Measurements from ENCODE around the gene ADM5. TPM values are rescaled to one million over a fixed set of nuclear protein-coding genes. Genes with fewer than 3 reads are reported as not detected.

Gene ADM5
- total RNA-seq, 1 experiment from 2014 or later = 13.5 TPM

GRCh38 chr19:49655570-49656455 lies 33.6 kb upstream of the ADM5 start:
- H3K27ac Mint-ChIP-seq = peak overlapping the region; percentile 82 to 97 (median 91); a peak in 5 of 7 replicates
- no peak overlapping the region for H2BK120ac ChIP-seq (ENCODE audit: low read depth, low read length, poor library complexity, severe bottlenecking)
- H4K91ac ChIP-seq (ENCODE audit: insufficient read length, low read depth, low read length) = no peak overlapping the region
- WGBS (ENCODE audit: extremely low coverage, insufficient read length, low lambda C conversion rate) = no CpG with 5 or more reads among the region's 23 CpGs
- H3K18ac ChIP-seq (ENCODE audit: insufficient read length, low read depth, low read length) = no peak overlapping the region
- no peak overlapping the region; the same call in 1 of the 2 replicates for H3K14ac ChIP-seq (ENCODE audit: insufficient read depth, low read length)
- H4K20me1 ChIP-seq (ENCODE audit: control insufficient read depth, insufficient read depth, insufficient read length) = no peaks in the 10 kb centered on the region
- no peak for DNase-seq
- no peak overlapping the region for H2BK15ac ChIP-seq (ENCODE audit: low read depth, low read length)
- H3K36me3 Mint-ChIP-seq (ENCODE audit: insufficient read depth in 1 of 3, low read depth in 3 of 3) = peaks cover 41 to 81% (median 80%) of the 10 kb centered on the region in 3 experiments
- H3K9me3 Mint-ChIP-seq = peaks cover 7% of the 10 kb centered on the region in 2 experiments; a peak in 4 of 5 replicates
- H2AK5ac ChIP-seq (ENCODE audit: insufficient read length, low read length) = no peak overlapping the region
- H2BK20ac ChIP-seq (ENCODE audit: low read depth, low read length, poor library complexity, severe bottlenecking) = no peak overlapping the region
- no peak overlapping the region for H2BK12ac ChIP-seq (ENCODE audit: insufficient read length, low read depth, low read length)
- no peaks in the 10 kb centered on the region for H3K79me2 ChIP-seq (ENCODE audit: insufficient read depth, low read length)
- H2BK5ac ChIP-seq (ENCODE audit: insufficient read length, low read length) = no peak overlapping the region
- H3T11ph ChIP-seq (ENCODE audit: low read length) = no peak overlapping the region
- H3K4me1 Mint-ChIP-seq = peaks cover 19 to 21% of the 10 kb centered on the region in 2 experiments
- H3K27me3 ChIP-seq (ENCODE audit: insufficient read depth, low read length) = no peaks in the 10 kb centered on the region
- H4K5ac ChIP-seq (ENCODE audit: insufficient read length, low read depth, low read length) = no peak overlapping the region
- H3K4ac ChIP-seq (ENCODE audit: low read depth, low read length) = no peak overlapping the region
- no peak overlapping the region for H2AFZ ChIP-seq (ENCODE audit: low read length)
- H3K23me2 ChIP-seq (ENCODE audit: insufficient read length, low read depth, low read length, poor library complexity, severe bottlenecking) = no peaks in the 10 kb centered on the region
- no peak overlapping the region; a peak in 1 of 5 replicates for H3K4me3 Mint-ChIP-seq
- no peak overlapping the region for H3K9ac ChIP-seq (ENCODE audit: extremely low read depth, insufficient read length, low read length)
- H3K27me3 Mint-ChIP-seq (ENCODE audit: low read depth) = no peaks in the 10 kb centered on the region
- no peak for TF ChIP-seq CTCF (conservative IDR thresholded peaks at IDR 0.05)
- no peak overlapping the region for H3K56ac ChIP-seq (ENCODE audit: insufficient read length, low read depth, low read length)
- no peak overlapping the region for H3K27ac ChIP-seq (ENCODE audit: insufficient read length, low read depth, low read length)
- no peaks in the 10 kb centered on the region for H3K4me1 ChIP-seq (ENCODE audit: insufficient read depth, low read length)
- no peaks in the 10 kb centered on the region for H3K79me1 ChIP-seq (ENCODE audit: insufficient read depth, low read depth, low read length, poor library complexity, severe bottlenecking)
- no peak overlapping the region for H4K8ac ChIP-seq (replicated peaks; ENCODE audit: insufficient read length, low read depth, low read length)
- H3K4me2 ChIP-seq (ENCODE audit: insufficient read depth, insufficient read length, low read length) = no peak overlapping the region
- no peak overlapping the region for H3K23ac ChIP-seq (ENCODE audit: insufficient read length, low read depth, low read length)
- H3K9me3 ChIP-seq (ENCODE audit: control insufficient read depth, low read depth, low read length) = no peaks in the 10 kb centered on the region

All from H9 (cell line).